T47D (cell line): ENCODE measurements around the gene CDK5RAP1.

ENCODE experiments used
- DNase-seq, 2 experiments: peaks; one replicate each; pipeline versions ENCODE4 v3.0.0 to v3.0.0-alpha.2; 2011 to 2012; ENCODE audit warnings: low read depth in 1 of 2, low spot score in 1 of 2
- JUND ChIP-seq: IDR thresholded peaks from 2 replicates; pipeline ENCODE4 v1.6.1; 2012; ENCODE audit warnings: low read depth
- in situ Hi-C: cut with HindIII; loops from 2 replicates; pipeline ENCODE4 v1.10.0; 2016; ENCODE audit warnings: low sequenced_read_pairs, low pct_unique_long_range_greater_than_20kb

The CDK5RAP1 gene

GRCh38 chr20:33349493-33349892, 51.8 kb downstream of the CDK5RAP1 start:
- no peak for TF ChIP-seq JUND

GRCh38 chr20:33348136-33348937, 53.0 kb downstream of the CDK5RAP1 start:
- in situ Hi-C loops = no loop called here
- DNase-seq = no peak
- TF ChIP-seq JUND = no peak

More at GRCh38 chr20:33349493-33349892, 51.8 kb downstream of the CDK5RAP1 start:
- in situ Hi-C loops = no loop called here
- no peak for DNase-seq

- no peak for DNase-seq
- no peak for TF ChIP-seq JUND
- in situ Hi-C loops = no loop called here
These were observed 56.0 kb downstream of the CDK5RAP1 start for GRCh38 chr20:33345342-33345741.

GRCh38 chr20:33343521-33343920, 57.8 kb downstream of the CDK5RAP1 start:
- no peak for DNase-seq
- in situ Hi-C loops = no loop called here
- TF ChIP-seq JUND = no peak

GRCh38 chr20:33339515-33340058, 61.7 kb downstream of the CDK5RAP1 start:
- in situ Hi-C loops = no loop called here
- no peak for DNase-seq
- no peak for TF ChIP-seq JUND

- no peak for TF ChIP-seq JUND
- in situ Hi-C loops = no loop called here
- DNase-seq = no peak
These were observed 62.7 kb downstream of the CDK5RAP1 start for GRCh38 chr20:33338467-33339258.

- no peak for DNase-seq
- in situ Hi-C loops = no loop called here
- no peak for TF ChIP-seq JUND
These were observed 63.7 kb downstream of the CDK5RAP1 start for GRCh38 chr20:33337531-33338165.

- in situ Hi-C loops = no loop called here
- TF ChIP-seq JUND = no peak
- DNase-seq = peak in 1 of 2 experiments; percentile 37
These were observed 64.2 kb downstream of the CDK5RAP1 start for GRCh38 chr20:33337119-33337518.

- TF ChIP-seq JUND = no peak
- in situ Hi-C loops = no loop called here
- no peak for DNase-seq
These were observed 64.9 kb downstream of the CDK5RAP1 start for GRCh38 chr20:33336375-33336774.

- TF ChIP-seq JUND = no peak
- no peak for DNase-seq
These were observed 67.2 kb downstream of the CDK5RAP1 start for GRCh38 chr20:33334111-33334510.

GRCh38 chr20:33333616-33334015, 67.7 kb downstream of the CDK5RAP1 start:
- in situ Hi-C loops = no loop called here
- TF ChIP-seq JUND = no peak
- no peak for DNase-seq

More at GRCh38 chr20:33334111-33334510, 67.2 kb downstream of the CDK5RAP1 start:
- in situ Hi-C loops = no loop called here

- DNase-seq = no peak
- TF ChIP-seq JUND = no peak
- in situ Hi-C loops = no loop called here
These were observed 68.3 kb downstream of the CDK5RAP1 start for GRCh38 chr20:33332905-33333456.
